Uterus (tissue), 4 donors: ENCODE data around the gene ZBTB44. TPM values are rescaled to one million over a fixed set of nuclear protein-coding genes. Genes with fewer than 3 reads are reported as not detected.

Experiments
- DNase-seq, 2 donors: peaks; one replicate each; pipeline ENCODE4 v3.0.0-alpha.2; 2019 to 2020
- H3K27ac ChIP-seq, 2 donors: fragments of 200-600 bp; sonication (generic); 1 replicate in 1 of 2; 2 replicates in 1 of 2; pipeline ENCODE4 v1.5.1; 2016 to 2018
- H3K27me3 ChIP-seq, 2 donors: fragments of 200-600 bp; sonication (generic); one replicate each; pipeline ENCODE4 v1.5.1; 2018 to 2019; ENCODE audit warnings: control low read depth in 1 of 2
- H3K36me3 ChIP-seq, 2 donors: fragments of 200-600 bp; sonication (generic); one replicate each; pipeline ENCODE4 v1.5.1; 2019; ENCODE audit warnings: control low read depth in 1 of 2
- H3K4me1 ChIP-seq, 2 donors: fragments of 200-600 bp; sonication (generic); one replicate each; pipeline ENCODE4 v1.5.1; 2018 to 2019; ENCODE audit warnings: control low read depth in 1 of 2
- H3K4me3 ChIP-seq, 2 donors: fragments of 200-600 bp; sonication (generic); 1 replicate in 1 of 2; 2 replicates in 1 of 2; pipeline ENCODE4 v1.5.1; 2018 to 2019; ENCODE audit warnings: mild to moderate bottlenecking in 1 of 2
- H3K9me3 ChIP-seq, 2 donors: fragments of 200-600 bp; sonication (generic); one replicate each; pipeline ENCODE4 v1.5.1; 2019; ENCODE audit warnings: control low read depth in 1 of 2
- CTCF ChIP-seq, 4 experiments: fragments of 200-600 bp in 2 of 4; fragments of 450-650 bp in 2 of 4; sonication (generic) in 2 of 4; IDR thresholded peaks; one replicate each; pipeline ENCODE4 v1.5.1; 2016 to 2019; ENCODE audit warnings: antibody characterized with exemption in 4 of 4, mild to moderate bottlenecking in 2 of 4, moderate library complexity in 1 of 4
- POLR2A ChIP-seq, 2 donors: fragments of 450-650 bp; IDR thresholded peaks; one replicate each; pipeline ENCODE4 v1.6.1; 2016; ENCODE audit warnings: antibody characterized with exemption in 2 of 2, mild to moderate bottlenecking in 1 of 2, moderate library complexity in 1 of 2
- intact Hi-C: fragments of 100-400 bp; cut with DNase I; formaldehyde crosslinking; loops from one replicate; pipeline ENCODE4 v1.15.1; 2023; ENCODE audit warnings: low total_unique reads
- total RNA-seq, 4 donors: library from RNA; depleted of rRNA in 3 of 4; stranded (reverse); fragments of >200 nt in 3 of 4; gene quantifications; one replicate each; pipeline versions ENCODE4 v1.1.0 to v1.2.4, GENCODE V29; 2014 to 2023
- donor health status: DM: yes; HTN: yes; CAD: no.

The ZBTB44 gene
- total RNA-seq, 4 donors from 2014 or later, result 57.4 to 126 (median 95.5) TPM

DNA sequence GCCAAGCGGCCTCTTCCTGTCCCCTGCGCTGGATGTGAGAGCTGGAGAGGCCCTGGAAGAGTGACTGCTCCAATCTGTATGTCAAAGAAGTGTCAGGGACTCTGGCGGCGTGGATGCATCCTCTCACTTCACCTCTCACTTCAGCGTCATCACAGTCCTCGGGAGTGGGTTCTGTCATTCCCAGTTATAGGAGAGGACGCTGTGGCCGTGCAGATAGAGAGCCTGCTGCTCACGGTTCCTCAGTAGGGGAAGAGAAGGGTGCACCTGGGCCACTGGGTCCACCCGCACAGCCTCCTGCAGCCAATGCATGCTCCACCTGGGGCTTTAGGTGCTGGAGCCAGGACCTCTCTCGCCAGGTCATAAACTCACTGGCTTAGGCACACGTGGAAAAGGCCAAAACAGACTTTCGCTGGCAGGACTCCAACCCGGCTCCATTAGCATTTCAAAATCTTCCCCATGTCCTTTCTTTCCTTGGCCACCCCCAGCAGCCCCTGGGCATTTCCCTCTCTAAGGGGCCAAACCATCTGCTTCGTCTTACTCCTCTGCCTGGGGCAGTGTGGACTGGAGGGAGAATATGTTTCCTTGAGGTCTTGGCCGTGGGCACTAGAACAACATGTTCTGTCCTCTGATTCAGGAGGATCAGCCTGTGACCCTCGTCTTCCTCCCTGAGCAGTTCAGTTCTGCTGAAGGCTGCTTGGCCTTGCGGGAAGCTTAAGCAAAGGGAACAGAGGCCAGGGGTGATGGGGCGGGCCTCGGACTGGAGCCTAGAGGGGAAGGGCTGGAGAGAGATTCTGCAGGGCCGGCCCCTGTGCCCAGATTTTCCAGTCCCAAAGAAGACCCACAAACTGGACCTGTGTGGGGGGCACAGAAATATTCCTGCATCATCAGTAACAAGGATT is 97.3 kb downstream of the ZBTB44 start:
- Histone ChIP-seq H3K27ac (no peak overlapping the region), H3K36me3 (no peaks in the 10 kb centered on the region), H3K4me1 (no peaks in the 10 kb centered on the region), H3K4me3 (no peak overlapping the region), H3K9me3 (no peaks in the 10 kb centered on the region), H3K27me3 (no peaks in the 10 kb centered on the region)
- intact Hi-C loops, result no loop called here
- TF ChIP-seq CTCF (IDR thresholded peaks at IDR 0.05) (no peak), POLR2A (IDR thresholded peaks at IDR 0.05) (no peak)
- DNase-seq, result no peak

- Histone ChIP-seq H3K4me3 (no peak overlapping the region), H3K27ac (no peak overlapping the region), H3K36me3 (no peaks in the 10 kb centered on the region), H3K9me3 (no peaks in the 10 kb centered on the region), H3K4me1 (no peaks in the 10 kb centered on the region), H3K27me3 (no peaks in the 10 kb centered on the region)
- no peak for DNase-seq
- TF ChIP-seq CTCF (IDR thresholded peaks at IDR 0.05) (no peak), POLR2A (IDR thresholded peaks at IDR 0.05) (no peak)
- intact Hi-C loops, result no loop called here
Measured at GRCh38 chr11:130216591-130217132, 98.1 kb downstream of the ZBTB44 start.

DNA sequence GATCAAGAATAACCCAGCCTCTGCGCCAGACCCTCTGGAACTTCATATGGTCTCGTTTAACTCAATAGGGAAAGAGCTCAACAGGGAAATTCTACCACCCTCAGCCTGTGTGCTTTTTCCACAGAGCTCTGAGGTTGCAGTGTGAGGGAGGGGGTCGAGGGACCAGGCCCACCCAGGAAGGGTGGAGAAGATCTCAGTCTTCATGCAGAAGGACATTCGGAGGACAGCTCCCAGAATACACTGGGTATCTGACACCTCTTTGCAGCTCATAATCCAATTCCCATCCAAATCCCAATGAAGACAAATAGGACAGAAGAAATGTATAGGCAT is 98.5 kb downstream of the ZBTB44 start:
- DNase-seq, result no peak
- no peaks in the 10 kb centered on the region for H3K4me1 ChIP-seq
- no peak overlapping the region for H3K27ac ChIP-seq
- H3K9me3 ChIP-seq, result no peaks in the 10 kb centered on the region
- no peak overlapping the region for H3K4me3 ChIP-seq
- no peak for TF ChIP-seq CTCF (IDR thresholded peaks at IDR 0.05)
- TF ChIP-seq POLR2A (IDR thresholded peaks at IDR 0.05), result no peak
- intact Hi-C loops, result no loop called here
- no peaks in the 10 kb centered on the region for H3K27me3 ChIP-seq
- no peaks in the 10 kb centered on the region for H3K36me3 ChIP-seq

DNA sequence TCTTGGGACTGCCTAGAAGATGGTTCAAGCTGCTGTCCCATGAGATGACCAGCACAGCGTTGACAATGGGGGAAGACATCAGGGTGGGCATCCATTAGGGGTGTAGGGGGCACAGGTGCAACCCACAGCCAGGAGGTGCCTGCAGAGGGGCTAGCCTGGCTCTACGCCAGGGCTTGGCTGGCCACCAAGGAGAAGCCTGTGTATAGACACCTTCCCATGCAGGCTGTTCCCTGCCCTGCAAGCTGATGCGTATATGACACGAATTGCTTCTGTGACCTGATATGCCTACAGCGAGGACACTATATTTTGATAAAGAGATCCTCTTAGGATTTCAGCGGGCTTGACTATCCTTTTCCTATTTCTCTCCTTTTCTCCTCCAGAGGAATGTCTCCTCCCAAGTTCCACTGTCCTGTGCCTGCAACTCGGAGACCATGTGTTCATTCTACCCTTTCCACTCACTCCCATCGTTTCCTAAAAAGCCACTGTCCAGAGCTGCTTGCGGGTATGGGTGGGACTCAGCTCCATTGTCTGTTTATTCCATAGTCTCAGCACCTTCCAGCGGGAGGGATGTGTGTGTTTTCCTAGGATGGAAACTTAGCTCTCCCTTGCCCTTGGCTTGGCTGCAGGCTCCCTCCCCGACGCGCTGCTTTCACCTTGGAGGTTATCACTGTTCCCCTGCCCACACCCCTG is 99.0 kb downstream of the ZBTB44 start:
- Histone ChIP-seq H3K36me3 (no peaks in the 10 kb centered on the region), H3K27ac (no peak overlapping the region), H3K27me3 (no peaks in the 10 kb centered on the region), H3K9me3 (no peaks in the 10 kb centered on the region), H3K4me3 (no peak overlapping the region), H3K4me1 (no peaks in the 10 kb centered on the region)
- DNase-seq, result no peak
- TF ChIP-seq POLR2A (IDR thresholded peaks at IDR 0.05), result no peak
- no peak for TF ChIP-seq CTCF (IDR thresholded peaks at IDR 0.05)
- intact Hi-C loops, result no loop called here
